GM12872 (cell line): ENCODE results near the gene ZFP1.

Experiments used
- CTCF ChIP-seq: IDR thresholded peaks from 3 replicates; pipeline ENCODE4 v1.5.1; 2011; ENCODE audit warnings: low read depth, mild to moderate bottlenecking, low read length, moderate library complexity; ENCODE audit not compliant: insufficient read depth

ZFP1 gene

DNA sequence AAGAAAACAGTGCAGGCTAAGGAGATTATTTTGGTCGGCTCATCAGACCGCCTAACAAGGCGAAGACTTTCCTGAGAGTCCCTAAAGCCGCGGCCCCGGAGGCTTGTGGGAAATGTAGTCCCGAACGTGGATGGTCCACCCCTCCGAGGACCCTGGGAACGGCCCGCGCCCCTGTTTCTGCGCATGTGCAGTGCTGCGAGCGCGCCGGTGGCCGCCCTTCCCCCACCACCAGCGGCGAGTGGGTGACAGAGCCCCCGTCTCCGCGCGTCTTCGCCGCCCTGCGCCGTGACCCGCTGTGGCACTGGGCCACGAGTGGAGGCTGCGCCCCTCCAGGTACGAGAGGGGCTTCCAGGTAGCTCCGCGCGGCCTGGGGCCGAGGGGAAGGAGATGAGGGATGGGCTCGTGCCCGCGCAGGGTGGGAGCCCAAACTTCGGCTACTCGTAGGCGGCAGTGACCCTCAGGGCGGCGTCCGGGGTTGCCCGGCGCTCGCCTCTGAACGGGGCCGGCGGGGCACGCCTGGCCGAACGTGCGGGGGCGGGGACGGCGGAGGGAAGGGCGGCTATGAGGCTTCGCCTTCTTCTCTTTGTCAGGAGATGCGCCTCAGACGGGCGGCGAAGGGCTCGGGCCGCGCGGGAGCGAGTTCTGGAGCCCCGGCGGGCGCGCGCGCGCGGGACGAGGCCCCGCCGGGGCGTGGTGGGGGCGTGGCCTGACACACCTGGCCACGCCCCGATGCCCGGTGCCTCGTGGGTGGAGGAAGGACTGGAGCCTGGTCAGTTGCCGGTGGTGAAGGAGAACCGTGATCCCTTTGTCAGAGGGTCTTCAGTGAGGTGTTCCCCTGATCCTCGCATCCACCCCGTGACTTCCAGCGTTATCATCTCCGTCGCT is at the start of gene ZFP1:
TSS of gene ZFP1 (plus strand) at position 214 of the 885 bp plus-strand sequence. CDS start 4,428 bp downstream, outside the sequence.
- TF ChIP-seq CTCF, result no peak

GRCh38 chr16:75099075-75099667 is 49.2 kb upstream of the ZFP1 start:
- no peak for TF ChIP-seq CTCF

- no peak for TF ChIP-seq CTCF
These were observed 48.4 kb upstream of the ZFP1 start for GRCh38 chr16:75099738-75100602.

DNA sequence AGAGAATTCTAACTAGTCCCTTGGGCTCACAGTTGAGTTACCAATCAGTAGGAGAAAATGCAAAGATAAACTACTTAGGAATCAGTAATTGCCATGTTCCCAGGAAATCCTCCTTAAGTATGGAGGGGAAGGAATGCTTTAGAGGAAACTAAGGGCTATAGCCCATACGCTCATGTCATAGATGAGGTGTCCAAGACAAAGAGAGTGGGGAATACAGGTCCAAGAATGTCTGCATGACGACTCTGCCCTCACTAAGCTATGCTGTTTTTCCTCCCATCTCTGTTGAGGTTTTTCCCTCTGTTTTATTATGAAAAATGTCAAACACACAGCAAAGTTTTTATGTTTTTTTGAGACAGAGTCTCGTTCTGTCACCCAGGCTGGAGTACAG is 47.7 kb upstream of the ZFP1 start:
- TF ChIP-seq CTCF, result no peak

DNA sequence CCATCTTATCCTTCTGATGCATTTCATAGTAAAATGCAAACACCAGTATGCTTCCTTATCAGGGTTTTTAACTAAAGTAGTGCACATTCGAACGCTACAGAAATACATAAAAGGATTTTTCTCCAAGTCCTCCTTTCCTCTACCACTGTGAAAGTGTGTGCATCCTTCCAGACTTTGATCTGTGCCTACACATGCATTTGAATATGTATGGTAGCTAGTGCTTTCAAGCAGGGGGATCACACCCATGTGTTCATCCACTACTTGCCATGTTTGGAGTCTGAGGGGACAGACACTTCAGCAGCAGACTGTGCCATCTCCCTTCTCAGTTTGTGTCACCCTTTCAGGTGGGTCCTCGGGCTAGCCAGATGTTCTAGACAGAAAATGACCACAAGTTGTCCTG is 46.7 kb upstream of the ZFP1 start:
- no peak for TF ChIP-seq CTCF

DNA sequence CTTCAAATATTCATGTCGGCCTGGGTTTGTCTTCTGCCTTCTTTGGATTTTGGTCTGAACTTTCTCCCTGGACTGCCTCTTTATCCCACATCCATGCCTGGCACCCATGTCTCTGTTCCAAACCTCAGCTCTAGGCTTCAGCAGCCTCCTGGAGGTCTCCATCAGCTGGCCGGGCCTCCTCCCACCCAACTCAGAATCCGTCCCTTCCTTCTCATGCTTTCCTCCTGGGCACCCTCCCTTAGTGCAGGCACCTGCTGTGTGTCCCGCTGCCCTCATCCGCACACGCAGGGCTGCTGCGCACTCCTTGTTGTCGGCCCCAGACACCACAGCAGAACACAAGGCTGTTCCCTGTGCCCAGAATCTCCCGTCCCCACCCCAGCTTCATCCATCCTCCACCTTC is 45.7 kb upstream of the ZFP1 start:
- TF ChIP-seq CTCF, result no peak

DNA sequence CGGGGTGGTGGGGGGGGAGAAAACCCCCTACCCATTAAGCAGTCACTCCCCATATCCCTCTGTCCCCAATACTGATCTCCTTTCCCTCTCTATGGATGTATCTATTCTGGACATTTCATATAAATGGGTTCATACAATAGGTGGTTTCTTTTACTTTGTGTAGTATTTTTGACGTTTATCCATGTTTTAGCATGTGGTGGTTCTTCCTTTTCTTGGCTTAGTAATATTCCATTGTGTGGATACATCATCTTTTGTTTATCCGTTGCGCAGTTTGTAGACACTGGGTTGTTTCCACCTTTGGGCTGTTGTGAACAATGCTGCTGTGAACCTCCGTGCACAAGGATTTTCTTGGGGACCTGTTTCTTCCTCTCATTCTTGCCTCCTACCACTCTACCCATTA is 44.3 kb upstream of the ZFP1 start:
- TF ChIP-seq CTCF, result no peak
